HG02588 (cell line): ENCODE results near the gene NLK.
"Not testable (repeated sequence)": the region's sequence is repeated elsewhere in the genome, so short reads cannot be mapped to it uniquely, and the experiment has no call there.

Experiments used
- ATAC-seq: cut with Tn5 transposase; IDR thresholded peaks from one replicate; pipeline ENCODE4 v1.9.1; 2021; ENCODE audit warnings: mild to moderate bottlenecking, moderate library complexity; ENCODE audit not compliant: unreplicated experiment

The NLK gene

DNA sequence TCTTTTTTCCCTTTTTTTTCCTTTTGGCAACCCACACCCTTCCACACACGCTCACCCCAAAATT, at the start of gene NLK:
NLK (plus strand) TSS at position 21 of the 64 bp plus-strand sequence. CDS start 197 bp downstream, outside the sequence.
- ATAC-seq = no peak

DNA sequence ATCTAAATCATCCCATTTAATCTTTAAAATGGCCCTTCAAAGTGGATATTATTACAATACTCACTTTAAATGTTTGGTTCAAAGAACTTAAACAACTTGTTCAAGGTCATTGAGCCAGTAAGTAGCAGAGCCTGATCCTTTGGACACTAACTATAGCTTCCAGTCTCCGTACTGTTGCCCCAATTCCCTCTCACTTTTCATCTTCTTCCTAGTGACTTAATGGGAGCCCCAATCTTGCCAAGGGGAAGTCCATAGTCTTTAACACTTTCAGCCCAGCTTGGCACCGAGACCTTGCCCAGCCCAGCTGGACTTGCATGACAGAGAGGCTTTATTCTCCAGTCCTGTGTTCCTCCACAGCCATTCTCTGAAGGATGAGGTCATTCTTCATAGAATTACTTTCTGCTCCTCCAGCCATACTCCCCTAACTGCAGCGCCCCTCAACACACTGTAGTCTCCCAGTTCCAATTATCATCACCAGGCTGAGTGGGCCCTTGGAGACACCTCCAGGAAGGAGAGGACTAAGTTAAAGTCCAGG, 49.2 kb upstream of the NLK start:
- no peak for ATAC-seq

DNA sequence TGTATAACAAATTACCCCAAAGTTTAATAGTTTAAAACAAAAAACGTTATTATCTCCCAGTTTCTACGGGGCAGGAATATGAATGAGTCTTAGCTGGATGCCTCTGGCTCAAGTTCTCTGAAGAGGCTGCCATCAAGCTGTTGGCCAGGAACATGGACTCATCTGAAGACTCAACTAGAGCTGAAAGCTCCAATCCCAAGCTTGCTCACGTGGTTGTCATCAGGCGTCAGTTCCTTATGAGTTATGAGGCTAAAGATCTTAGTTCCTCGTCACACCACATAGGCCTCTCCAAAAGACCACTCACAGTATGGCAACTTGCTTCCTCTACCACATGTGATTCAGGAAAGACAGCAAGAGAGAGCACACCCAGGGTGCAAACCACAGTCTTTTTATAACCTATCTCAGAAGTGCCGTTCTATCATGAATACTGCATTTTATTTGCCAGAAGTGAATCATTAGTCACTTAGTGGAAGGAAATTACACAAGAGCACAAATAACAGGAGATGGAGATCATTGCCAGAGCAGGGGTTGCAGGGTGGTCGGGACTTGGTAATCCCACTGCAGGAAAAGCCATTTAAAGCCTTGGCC, 48.7 kb upstream of the NLK start:
- ATAC-seq = no peak

DNA sequence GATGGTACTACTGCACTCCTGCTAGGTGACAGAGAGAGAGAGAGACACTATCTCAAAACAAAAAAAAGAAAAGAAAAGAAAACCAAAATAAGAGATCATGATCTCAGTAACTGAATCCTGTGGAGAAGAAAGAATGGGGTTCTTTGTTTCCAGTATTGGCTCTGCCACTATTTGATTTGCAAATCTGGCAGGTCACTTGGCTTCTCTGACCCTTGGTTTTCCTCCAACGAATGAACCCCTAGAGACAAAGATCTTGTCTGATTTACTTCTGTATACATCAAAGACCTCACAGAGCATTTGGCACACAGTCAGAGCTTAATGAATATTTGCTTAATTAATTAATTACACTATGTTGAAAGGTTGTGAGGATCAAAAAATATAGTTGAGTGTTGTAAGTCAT, 47.9 kb upstream of the NLK start:
- ATAC-seq = no peak

DNA sequence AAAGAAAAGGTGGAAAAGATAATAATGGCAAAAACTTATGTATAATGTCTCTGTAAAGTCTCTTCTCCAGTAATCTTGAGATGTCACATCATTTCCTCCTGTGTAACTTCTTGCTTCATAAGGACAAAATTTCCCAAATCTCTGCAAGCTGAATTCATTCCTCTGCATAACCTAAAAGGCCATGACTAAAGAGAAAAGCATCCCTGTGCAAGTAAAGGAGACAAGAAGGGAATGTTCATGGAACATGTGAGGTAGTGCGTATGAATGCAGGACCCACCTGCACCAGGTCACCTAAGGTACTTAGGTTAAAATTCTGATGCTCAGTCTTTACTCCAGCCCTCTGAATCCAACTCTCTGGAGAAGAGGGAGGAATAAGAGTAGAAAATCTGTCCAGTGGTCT, 46.9 kb upstream of the NLK start:
- no peak for ATAC-seq

DNA sequence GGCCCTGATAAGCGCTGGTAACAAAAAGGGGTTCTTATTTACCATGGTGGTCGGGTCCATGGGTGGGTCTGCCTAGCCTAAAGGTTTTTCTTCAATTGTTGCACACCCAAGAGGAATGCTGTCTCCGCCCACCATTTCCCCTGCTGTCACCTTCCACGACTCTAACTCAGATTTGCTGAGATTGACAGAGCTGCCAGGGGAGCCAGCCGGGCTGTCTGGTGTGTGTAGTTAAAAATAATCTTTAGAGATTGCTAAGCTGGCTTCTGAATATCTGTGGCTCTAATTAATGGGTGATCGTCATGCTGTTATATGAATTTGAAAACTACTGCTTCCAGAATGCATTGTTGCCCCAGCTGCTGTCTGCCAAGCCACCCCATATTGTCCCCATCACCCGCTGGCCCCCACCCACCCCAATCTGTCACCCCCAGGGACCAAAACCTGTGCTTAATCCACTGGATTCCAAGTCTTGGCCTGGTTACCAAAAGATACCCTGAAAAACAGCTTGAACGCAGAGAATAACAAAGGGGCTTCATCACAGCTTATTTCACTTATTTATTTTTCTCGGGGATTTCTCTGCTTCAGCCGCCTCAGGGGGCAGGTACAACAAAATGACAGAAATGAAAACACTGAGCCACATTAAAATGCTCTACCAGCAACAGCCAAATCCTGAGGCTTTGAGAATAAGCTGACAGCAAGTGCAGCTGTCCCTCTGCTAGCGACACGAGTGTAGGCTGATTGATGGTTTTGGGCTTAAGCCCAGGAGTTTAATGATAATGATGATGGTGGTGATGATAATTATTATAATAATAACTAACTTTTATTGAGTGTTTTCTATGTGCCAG, 46.1 kb upstream of the NLK start:
- ATAC-seq = no peak

DNA sequence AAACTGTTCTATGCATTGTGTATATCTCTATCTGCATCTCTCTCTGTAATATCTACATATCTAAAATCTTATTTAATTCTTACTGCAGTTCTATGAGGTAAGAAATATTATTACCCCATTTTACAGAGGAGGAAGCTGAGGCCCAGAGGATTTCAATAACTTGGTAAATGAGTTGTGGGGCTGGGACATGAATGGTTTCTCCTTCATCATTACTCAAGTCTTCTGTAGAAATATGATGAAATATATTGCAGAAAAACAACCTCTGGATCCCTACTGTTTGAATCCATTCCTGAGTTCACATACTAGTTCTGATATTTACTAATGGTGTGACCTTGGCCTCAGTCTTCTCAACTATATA, 45.5 kb upstream of the NLK start:
- no peak for ATAC-seq

DNA sequence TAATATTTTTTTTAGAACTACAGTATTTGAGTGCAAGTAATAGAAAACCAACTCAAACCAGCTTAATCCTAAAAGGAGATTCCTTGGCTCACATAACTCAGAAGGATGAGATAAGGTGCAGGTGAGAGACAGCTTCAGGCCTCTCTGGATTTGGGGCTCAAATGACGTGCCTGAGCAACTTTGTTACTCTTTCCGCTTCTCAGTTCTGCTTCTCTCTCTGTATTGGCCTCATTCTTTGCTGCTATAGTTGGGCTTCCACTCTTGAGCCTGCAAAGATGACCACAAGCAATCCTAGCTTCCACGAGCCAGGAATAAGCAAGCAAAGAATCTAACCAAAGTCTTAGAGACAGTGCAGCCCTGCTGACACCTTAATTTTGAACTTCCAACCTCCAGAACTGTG, 45.0 kb upstream of the NLK start:
- no peak for ATAC-seq

DNA sequence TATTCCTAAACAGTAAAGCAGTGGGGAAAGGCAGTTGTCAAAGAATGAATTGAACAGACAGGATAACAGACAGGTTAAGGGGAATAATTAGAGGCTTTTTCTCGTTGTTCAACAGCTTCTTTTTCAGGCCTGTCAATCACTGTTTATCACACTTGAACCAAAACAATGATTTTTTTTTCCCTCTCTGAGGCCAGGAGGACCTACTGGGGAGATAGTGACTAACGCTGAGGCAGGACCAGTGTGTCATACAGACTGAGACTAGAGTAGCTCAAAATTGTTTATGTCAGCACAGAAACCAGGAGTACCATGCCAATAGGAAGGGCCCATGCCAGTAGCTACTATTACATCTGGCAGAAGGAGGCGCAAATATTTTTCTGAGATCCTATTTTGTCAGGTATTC, 41.3 kb upstream of the NLK start:
- ATAC-seq = no peak

DNA sequence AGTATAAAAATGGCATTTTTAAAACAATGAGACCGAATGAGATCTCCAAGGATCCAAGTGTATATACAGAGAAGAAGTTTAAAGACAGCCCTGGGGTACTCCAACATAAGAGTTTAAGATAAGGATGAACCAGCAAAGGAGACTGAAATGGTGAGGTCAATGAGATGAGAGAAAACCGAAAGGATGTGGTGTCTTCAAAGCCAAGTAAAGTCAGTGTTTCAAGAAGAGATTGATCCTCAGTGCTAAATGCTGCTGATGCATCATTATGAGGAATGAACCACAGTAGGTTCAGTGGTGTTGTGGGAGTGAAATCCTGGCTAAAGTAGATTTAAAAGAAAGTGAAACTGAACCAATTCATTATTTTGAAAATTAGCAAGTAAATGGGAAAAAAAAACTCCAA, 38.1 kb upstream of the NLK start:
- no peak for ATAC-seq

DNA sequence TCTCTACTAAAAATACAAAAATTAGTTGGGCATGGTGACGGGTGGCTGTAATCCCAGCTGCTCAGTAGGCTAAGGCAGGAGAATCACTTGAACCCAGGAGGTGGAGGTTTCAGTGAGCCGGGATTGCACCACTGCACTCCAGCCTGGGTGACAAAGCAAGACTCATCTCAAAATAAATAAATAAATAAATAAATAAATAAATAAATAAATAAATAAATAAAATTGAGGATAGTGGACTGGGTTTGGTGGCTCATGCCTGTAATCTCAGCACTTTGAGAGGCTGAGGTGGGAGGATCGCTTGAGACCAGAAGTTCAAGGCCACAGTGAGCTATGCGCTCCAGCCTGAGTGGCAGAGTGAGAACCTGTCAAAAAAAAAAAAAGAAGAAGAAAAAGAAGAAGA, 34.6 kb upstream of the NLK start:
- not testable (repeated sequence) for ATAC-seq

DNA sequence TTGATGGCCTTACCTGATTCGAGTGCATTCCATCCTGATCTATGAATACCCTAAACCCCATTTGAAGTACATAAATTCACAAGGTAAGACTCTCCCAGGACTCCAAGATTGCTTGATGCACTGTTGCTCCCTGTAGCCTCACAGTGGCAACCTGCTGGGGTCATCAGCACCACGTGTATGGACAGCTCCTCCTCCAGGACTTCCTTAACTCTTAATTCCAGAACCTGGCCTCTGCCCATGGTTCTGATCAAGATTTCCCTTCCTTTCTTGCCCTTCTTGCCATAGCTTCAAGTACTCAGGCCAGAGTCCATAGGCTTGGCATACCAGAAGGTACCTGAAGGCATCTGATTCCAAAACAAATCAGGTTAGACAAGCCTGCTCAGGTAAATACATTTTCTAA, 34.0 kb upstream of the NLK start:
- ATAC-seq = no peak

DNA sequence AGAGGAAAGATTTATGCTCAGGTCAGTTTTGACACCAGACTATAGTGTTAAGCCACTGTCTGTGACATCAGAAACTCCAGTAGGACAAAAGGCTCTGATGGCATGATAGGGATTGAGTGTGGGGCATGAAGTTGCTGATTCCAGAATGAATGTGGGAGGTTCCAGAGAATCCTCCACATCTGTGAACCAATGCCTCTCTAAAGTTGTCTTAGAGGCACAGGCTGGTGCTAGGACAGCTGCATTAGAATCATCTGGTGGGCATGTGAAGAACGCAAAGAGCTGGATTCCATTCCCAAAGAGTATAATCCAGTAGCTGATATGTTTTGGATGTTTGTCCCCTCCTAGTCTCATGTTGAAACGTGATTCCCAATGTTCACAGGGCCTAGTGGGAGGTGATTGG, 32.1 kb upstream of the NLK start:
- no peak for ATAC-seq

DNA sequence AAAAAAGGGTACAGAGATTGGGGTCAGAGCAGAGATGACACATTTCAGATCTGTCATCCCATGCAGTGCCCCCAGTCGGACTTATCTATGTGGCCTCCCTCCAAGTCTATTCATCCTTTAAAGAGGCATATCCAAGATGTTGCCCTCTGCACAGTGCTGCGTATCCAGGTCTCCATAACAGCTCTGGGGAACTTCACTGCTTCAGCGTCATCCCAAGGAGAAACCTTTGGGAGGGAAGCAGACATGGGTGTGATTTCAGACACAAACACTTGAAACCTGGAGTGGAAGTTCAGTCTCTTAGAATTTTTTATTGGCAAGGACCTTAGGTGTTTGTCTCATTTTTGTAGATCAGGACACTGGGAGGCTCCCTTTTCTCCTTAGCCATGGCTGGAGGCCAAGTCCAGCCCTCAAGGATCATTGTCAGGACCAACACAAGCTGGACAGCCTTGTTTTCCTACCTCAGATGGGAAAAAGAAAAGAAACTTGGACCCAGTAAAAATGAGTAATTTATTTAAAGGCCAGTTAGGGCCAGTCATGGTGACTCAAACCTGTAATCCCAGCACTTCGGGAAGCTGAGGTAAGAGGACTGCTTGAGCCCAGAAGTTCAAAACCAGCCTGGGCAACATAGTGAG, 23.9 kb upstream of the NLK start:
- no peak for ATAC-seq

DNA sequence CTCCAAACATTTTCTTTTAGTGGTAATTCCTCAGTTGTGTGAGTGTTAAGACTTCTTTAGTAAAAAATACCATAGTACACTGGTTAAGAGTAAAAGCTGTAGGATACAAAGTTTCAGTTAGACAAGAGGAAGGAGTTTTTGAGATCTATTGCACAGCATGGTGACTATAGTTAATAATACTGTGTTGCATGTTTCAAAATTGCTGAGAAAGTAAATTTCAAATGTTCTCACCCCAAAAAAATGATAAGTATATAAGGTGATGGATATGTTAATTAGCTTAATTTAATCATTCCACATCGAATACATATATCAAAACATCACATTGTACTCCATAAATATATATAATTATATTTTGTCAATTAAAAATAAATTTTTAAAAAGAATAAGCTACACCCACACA, 22.0 kb upstream of the NLK start:
- no peak for ATAC-seq

DNA sequence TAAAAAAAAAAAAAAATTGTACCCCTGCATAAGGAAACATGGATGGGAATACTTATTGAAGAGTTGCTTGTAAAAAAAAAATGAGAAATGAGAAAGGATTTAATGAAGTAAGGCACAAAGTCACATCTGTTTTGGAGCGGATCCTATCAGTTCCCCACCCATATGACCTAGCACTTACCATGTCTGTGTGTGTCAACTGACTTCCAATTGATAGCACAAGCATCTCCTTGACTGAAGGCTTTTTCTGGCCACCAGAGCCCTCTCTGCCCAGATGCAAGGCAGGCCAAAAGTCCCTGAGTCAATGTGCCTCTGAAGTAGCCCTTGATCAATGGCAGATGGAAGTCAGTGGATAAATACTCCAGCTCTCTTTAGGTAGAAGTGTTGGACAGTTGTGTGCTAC, 13.4 kb upstream of the NLK start:
- no peak for ATAC-seq

DNA sequence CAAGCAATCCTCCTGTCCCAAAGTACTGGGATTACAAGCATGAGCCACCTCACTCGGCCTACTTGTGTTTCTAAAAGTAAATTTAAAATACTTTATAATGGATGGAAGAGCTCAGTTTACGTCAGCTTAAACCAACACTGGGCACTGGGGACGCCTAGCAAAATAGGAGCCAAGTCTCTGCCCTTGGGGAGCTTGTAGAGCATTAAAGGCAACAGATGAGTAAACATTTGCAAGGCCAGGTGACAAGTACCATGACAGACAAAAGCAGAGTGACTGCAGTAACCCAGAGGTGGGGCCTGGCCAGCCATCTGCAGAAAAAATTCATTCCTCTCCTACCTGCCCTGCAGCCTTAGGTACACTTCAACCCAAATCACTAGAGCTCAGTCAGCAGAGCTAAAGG, 12.1 kb upstream of the NLK start:
- no peak for ATAC-seq

DNA sequence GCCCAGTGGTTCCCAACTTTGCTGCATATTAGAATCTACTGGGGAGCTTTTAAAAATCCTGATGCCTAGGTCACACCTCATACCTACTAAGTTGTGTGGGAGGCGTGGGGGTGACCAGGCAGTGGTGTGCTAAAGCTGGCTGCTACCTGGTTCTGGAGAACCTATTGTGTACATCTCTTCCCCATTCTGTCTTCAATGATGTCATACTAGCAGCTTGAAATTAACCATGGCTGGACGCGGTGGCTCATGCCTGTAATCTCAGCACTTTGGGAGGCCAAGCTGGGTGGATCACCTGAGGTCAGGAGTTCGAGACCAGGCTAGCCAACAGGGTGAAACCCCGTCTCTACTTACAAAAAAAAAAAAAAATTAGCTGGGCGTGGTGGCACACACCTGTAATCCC, 11.3 kb upstream of the NLK start:
- ATAC-seq = no peak

DNA sequence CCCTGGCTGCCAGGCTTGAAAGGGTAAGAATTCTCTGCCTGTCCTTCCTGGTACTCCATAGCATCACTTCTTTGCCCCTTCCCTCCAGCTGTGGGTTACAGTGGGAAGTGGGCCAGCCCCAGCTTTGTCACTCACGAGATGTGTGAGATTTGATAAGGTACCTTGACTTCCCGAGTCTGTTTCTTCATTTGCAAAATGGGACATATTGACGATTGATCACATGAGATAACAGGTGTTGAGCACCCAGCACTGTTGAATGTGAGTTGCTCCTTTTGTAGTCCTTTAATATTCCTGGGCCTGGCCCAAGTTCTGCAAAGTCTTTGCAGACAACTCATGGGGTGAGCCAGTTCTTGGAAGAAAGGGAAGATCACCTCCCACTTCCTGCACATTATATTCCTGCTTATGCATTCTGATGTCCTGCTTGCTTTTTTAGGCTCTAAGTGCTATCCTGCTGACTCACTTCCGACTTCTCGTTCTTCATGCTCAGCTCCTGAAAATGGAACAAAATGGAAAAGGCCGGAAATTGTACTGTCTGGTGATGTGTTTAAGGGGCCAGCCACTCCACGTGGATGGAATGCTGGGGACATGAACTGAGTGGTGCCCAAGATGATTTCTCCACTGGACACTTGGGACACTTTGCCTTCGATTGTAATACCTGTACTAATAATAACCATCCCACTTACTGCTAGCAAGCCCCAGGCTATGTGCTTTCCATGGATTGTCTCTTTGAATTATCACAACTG, 8.3 kb upstream of the NLK start:
- ATAC-seq = no peak

DNA sequence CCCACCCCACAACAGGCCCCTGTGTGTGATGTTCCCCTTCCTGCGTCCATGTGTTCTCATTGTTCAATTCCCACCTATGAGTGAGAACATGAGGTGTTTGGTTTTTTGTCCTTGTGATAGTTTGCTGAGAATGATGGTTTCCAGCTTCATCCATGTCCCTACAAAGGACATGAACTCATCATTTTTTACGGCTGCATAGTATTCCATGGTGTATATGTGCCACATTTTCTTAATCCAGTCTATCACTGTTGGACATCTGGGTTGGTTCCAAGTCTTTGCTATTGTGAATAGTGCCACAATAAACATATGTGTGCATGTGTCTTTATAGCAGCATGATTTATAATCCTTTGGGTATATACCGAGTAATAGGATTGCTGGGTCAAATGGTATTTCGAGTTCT, 7.0 kb upstream of the NLK start:
- not testable (repeated sequence) for ATAC-seq

DNA sequence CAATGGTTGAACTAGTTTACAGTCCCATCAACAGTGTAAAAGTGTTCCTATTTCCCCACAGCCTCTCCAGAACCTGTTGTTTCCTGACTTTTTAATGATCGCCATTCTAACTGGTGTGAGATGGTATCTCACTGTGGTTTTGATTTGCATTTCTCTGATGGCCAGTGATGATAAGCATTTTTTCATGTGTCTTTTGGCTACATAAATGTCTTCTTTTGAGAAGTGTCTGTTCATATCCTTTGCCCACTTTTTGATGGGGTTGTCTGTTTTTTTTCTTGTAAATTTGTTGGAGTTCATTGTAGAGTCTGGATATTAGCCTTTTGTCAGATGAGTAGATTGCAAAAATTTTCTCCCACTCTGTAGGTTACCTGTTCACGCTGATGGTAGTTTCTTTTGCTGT, 6.6 kb upstream of the NLK start:
- not testable (repeated sequence) for ATAC-seq

DNA sequence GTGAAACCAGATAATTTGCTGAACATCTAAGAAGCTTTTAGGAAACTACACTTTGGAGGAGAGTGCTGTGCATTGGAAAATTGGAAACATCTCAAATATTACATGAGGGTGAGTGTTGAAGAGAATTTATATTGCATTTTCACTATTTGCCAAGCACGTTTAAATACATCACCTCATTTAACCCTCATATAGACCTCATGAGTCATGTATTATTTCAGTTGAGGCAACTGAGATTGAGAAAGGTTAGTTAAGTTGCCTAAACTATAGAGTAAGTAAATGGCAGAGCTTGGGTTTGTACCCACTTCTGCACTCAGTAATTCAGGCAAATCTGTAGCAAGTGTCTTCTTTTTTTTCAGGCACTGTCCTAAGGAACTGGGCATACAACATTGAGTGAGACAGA, 3.7 kb upstream of the NLK start:
- no peak for ATAC-seq
